ENCODE results near the gene PRR23B.

Gene PRR23B

DNA sequence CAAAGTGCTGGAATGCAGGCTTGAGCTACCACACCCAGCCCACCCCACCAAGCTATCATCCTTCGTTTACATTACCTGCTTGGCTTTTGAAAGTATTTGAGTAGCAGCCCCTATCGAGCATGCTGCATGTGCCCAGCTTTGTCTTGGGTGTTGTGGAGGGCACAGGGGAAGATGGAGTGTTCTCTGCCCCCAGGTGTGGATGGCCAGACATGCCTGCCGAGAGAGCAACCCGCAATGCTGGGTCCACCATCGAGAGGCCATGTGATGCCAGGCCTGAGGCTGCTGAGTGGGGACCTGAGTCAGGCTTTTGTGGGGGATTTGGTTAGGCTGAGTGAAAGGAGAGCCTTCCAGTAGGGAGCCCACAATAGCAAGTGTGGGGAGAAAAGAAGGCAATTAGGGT lies 47.8 kb downstream of the PRR23B start:
- no peak for DNase-seq

DNA sequence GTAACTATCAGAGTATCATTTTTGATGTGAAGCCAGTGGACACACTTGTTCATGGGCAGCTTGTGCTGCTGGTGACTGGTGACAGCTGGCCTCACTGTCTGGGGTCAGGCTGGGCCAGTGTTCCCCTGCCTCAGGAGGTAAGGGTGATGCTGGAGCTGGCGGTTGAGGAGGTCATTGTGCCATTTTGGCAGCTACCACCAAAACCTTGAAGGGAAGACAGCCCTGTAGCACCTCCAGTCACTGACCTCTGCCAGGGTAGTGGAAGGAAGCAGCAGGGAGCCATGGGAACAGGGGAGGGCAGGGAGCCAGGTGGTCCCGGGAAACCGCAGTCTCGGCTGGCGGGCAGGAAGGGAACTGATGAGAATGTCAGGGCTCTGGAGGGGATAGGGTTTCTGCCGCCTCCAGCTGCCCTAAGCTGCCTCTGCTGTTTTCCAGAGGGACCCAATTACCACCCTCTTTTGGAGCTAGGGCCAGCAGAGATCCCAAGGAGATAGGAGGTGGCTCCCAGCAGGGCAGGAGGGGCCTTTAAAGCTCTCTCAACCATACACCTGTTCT lies 48.9 kb downstream of the PRR23B start:
- no peak for DNase-seq
